AG04449 (cell line): ENCODE data around the gene CPT1A.

Experiments
- CTCF ChIA-PET: fragments of 350-600 bp; formaldehyde crosslinking; extraction: SDS; loops from one replicate; lab custom pipeline; 2021; ENCODE audit warnings: antibody characterized with exemption; lab: Yijun Ruan, JAX
- POLR2A ChIA-PET: fragments of 400-600, 350-600 bp; formaldehyde crosslinking; extraction: SDS; loops from one replicate; lab custom pipeline; 2020; ENCODE audit warnings: antibody characterized with exemption, inconsistent platforms; lab: Yijun Ruan, JAX
- DNase-seq: peaks from one replicate; pipeline ENCODE4 v3.0.0-alpha.2; 2010; ENCODE audit warnings: low read depth, low spot score
- H3K4me3 ChIP-seq: 2 replicates; pipeline ENCODE4 v1.5.1; 2011; ENCODE audit warnings: low read depth, mild to moderate bottlenecking, control low read depth, low read length
- TF ChIP-seq, protein P1 (sequence below): IDR thresholded peaks from one replicate; pipeline ENCODE4 v1.5.1; 2011; ENCODE audit warnings: mild to moderate bottlenecking, moderate library complexity, low read length, control low read depth, inconsistent platforms; ENCODE audit not compliant: insufficient read depth; ENCODE audit errors: missing control alignments

Gene CPT1A

DNA sequence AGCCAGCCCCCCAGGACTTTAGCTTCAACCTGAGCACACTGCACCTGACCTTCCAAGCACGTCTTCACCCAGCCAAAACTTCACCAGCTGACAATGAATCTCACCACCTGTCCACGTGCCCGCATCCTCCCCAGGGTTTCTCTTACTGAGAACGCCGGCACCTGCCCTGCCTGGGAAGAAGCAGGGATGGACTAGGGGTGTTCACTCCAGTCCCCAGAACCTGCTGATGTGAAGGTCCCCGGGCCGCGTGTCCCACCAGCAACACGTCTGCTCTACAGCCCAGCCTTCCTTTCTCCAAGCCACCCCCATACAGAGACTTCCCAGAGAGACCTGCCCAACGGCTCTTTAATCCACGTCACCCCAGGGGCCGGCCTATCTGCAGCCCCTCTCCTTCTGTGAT is 12.8 kb downstream of the CPT1A start:
- ChIA-PET CTCF (no interaction called here), POLR2A (no interaction called here)
- no peak overlapping the region for H3K4me3 ChIP-seq
- TF ChIP-seq, protein P1, sequence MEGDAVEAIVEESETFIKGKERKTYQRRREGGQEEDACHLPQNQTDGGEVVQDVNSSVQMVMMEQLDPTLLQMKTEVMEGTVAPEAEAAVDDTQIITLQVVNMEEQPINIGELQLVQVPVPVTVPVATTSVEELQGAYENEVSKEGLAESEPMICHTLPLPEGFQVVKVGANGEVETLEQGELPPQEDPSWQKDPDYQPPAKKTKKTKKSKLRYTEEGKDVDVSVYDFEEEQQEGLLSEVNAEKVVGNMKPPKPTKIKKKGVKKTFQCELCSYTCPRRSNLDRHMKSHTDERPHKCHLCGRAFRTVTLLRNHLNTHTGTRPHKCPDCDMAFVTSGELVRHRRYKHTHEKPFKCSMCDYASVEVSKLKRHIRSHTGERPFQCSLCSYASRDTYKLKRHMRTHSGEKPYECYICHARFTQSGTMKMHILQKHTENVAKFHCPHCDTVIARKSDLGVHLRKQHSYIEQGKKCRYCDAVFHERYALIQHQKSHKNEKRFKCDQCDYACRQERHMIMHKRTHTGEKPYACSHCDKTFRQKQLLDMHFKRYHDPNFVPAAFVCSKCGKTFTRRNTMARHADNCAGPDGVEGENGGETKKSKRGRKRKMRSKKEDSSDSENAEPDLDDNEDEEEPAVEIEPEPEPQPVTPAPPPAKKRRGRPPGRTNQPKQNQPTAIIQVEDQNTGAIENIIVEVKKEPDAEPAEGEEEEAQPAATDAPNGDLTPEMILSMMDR: no peak
- no peak for DNase-seq

DNA sequence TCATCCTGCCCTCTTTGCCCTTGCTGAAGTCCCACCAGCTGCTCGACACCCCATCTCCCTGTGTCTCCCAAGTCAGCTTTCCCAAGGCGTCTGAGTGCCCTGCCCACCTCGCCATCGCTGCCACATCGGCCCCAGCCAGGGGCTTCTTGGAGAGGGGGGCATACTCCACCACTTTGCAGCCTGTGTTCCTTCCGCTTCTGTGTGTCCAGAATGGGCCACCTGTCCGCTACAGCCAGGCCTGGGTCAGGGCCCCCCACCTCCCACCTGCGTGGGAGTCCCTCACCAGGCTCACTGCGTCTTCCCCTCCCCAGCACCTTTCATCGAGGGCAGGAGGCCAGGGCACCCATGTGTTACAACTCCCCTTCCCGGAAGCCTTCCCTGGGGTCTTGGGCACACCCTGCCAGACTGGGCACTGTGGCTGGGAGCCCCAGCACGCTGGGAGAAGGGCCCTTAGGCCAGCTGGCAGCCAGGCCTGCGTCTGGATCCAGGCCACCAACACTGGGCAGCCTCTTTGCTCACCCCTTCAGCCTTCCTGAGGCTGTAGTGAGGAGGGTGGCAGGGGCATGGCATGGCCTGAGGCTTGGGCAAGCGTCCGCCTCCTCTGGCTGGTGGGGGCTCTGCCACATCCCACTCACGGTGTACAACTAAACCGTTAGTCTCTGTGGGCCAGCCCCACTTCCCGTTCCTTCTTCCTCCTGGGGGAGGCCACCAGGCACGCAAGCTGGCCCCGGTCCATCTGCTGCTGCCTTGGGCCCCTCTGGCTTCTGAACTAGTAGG is 13.4 kb downstream of the CPT1A start:
- CTCF ChIA-PET: no interaction called here
- no peak for DNase-seq
- no peak overlapping the region for H3K4me3 ChIP-seq
- POLR2A ChIA-PET: no interaction called here
- TF ChIP-seq, protein P1: no peak

DNA sequence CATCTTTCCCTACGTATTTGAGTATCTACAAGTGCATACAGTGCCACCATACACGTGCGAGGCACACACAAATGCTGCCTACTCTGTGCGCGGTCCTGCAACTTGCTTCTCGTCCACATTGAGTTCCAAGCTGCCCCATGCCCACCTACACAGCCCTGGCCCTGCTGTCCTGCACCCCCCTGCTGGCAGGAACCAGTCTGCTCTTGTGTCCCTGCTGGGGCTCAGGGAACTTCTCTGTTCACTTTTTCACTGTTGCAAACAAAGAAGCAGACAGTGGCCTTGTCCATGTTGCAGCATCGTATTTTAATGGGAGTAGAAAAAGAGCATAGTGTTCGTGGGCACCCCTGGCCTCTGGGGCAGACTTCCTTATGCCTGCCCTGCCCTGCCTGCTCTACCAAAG is 14.0 kb downstream of the CPT1A start:
- DNase-seq: no peak
- TF ChIP-seq, protein P1: no peak
- H3K4me3 ChIP-seq: no peak overlapping the region
- CTCF ChIA-PET: no interaction called here
- POLR2A ChIA-PET: no interaction called here

DNA sequence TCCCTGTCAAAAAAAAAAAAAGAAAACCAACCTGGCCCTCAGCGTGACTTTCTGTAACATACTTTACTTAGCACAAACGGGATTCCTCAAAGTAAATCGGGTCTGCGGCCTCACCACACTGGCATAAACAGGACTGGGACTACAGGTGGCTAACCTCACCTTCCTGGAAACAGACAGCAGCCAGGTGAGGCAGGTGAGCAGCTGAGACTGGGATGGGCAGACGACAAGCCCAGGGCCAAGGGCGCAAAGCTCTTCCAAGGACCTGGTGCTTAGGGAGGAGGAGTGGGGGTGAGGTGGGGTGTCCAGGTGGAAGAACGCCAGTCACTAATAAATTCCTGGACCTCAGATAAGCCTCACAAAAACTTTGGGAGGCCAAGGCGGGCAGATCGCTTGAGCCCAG is 15.0 kb downstream of the CPT1A start:
- no peak overlapping the region for H3K4me3 ChIP-seq
- TF ChIP-seq, protein P1: no peak
- ChIA-PET CTCF (no interaction called here), POLR2A (interaction anchor here (0.7 kb wide), 1 partner anchor 63 kb away, joined by 4 read pairs; no protein-coding TSS in a partner anchor)
- DNase-seq: no peak

DNA sequence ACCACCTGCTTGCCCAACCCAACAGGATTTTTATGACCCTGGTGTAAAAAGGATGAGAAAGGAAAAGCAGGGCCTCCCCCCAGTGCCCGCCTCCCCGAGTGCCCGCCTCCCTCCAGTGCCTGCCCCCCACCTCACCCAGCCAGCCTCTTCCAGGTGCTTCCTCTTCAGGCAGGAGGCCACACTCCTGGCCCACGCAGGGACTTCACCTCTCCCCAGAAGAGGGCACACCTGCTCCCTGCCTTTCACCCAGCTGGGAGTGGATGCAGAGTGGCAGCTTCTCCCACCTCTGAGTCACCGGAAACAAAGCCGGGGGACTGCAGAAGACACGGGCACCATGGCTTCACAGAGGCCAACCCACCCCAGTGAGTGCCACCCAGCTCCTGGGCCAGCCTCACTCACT is 16.1 kb downstream of the CPT1A start:
- H3K4me3 ChIP-seq: no peak overlapping the region
- no peak for DNase-seq
- TF ChIP-seq, protein P1: no peak
- ChIA-PET POLR2A (no interaction called here), CTCF (no interaction called here)

DNA sequence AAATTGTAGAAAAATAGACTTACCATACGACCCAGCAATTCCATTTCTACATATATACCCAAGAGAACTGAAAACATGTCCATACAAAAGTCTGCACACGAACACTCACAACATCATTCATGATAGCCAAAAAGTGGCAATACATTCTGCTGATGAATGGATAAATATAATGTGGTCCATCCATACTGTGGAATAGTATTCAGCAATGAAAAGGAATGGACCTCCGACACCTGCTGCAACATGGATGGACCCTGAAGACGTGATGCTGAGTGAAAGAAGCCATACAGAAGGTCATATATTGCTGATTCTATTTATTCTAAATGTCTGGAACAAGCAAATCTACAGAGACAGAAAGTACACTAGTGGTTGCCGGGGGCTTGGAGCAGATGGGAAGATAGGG is 19.2 kb downstream of the CPT1A start:
- DNase-seq: no peak
- ChIA-PET POLR2A (no interaction called here), CTCF (no interaction called here)
- TF ChIP-seq, protein P1: no peak
- H3K4me3 ChIP-seq: no peak overlapping the region
